SK-N-MC (cell line): ENCODE results near the gene OR7G1.

Source experiments
- EZH2 ChIP-seq: fragments of 200-600 bp; sonication (generic); IDR thresholded peaks from one replicate; pipeline ENCODE4 v1.6.1; 2017; ENCODE audit warnings: antibody characterized with exemption
- FOXP2 ChIP-seq: optimal IDR thresholded peaks from 2 replicates; pipeline ENCODE3; 2011; ENCODE audit warnings: mild to moderate bottlenecking, moderate library complexity; ENCODE audit not compliant: insufficient read depth; ENCODE audit errors: extremely low read length, control extremely low read depth
- POLR2AphosphoS5 ChIP-seq: IDR thresholded peaks from 2 replicates; pipeline ENCODE4 v1.6.1; 2012; ENCODE audit warnings: mild to moderate bottlenecking, low read depth, low read length, borderline replicate concordance

GRCh38 chr19:9086761-9087160 lies 28.8 kb downstream of the OR7G1 start, which contains the start of gene OR1M1:
- TF ChIP-seq POLR2AphosphoS5 = no peak
- no peak for TF ChIP-seq EZH2
- TF ChIP-seq FOXP2 = no peak
